Endothelial cell of umbilical vein (primary cell): Measurements from ENCODE around the gene COL23A1. TPM values are rescaled to one million over a fixed set of nuclear protein-coding genes. Genes with fewer than 3 reads are reported as not detected.

Experiments used
- BruUV-seq: library from RNA; stranded (reverse); fragments of 400-500 nt; replicated peaks from 2 replicates; lab custom pipeline; 2021; lab: Mats Ljungman, UMichigan
- CTCF ChIA-PET: fragments of 300-600, 350-600 bp; sonication (Branson Sonifier 250); formaldehyde crosslinking; loops from one replicate; lab custom pipeline; 2021; ENCODE audit warnings: antibody characterized with exemption, inconsistent platforms; lab: Charles Lee
- POLR2A ChIA-PET: fragments of 300-600, 350-600 bp; sonication (Branson Sonifier 250); formaldehyde crosslinking; loops from one replicate; lab custom pipeline; 2021; ENCODE audit warnings: antibody characterized with exemption, inconsistent platforms; lab: Charles Lee
- DNase-seq: peaks from one replicate; pipeline ENCODE4 v3.0.0-alpha.2; 2011; ENCODE audit warnings: low read depth, low spot score
- FAIRE-seq: peaks from 2 replicates; lab custom pipeline; 2011; peaks lifted over from hg19 to GRCh38; lab: Jason Lieb, UNC
- H2AFZ ChIP-seq: 2 replicates; pipeline ENCODE4 v1.6.0; 2012; ENCODE audit warnings: low read depth, low read length, control low read depth, inconsistent platforms
- H3K27ac ChIP-seq: 2 replicates; pipeline ENCODE4 v1.5.1; 2011; ENCODE audit warnings: low read depth, mild to moderate bottlenecking, control low read depth, low read length, moderate library complexity; ENCODE audit not compliant: insufficient read depth
- H3K27me3 ChIP-seq, 2 experiments: 2 replicates each; pipeline versions ENCODE4 v1.6.0 to v1.6.1; 2011; ENCODE audit warnings: low read length in 2 of 2, mixed read lengths in 1 of 2; ENCODE audit not compliant: control insufficient read depth in 2 of 2, insufficient read depth in 2 of 2
- H3K36me3 ChIP-seq, 2 experiments: 2 replicates in 1 of 2; 3 replicates in 1 of 2; pipeline ENCODE4 v1.5.1; 2011; ENCODE audit warnings: low read length in 2 of 2, mild to moderate bottlenecking in 1 of 2, moderate library complexity in 1 of 2; ENCODE audit not compliant: control insufficient read depth in 2 of 2, insufficient read depth in 2 of 2; ENCODE audit errors: extremely low read depth in 1 of 2
- H3K4me1 ChIP-seq: 3 replicates; pipeline ENCODE4 v1.5.1; 2011; ENCODE audit warnings: mild to moderate bottlenecking, low read length; ENCODE audit not compliant: control insufficient read depth, insufficient read depth; ENCODE audit errors: extremely low read depth
- H3K4me2 ChIP-seq: 2 replicates; pipeline ENCODE4 v1.6.1; 2011; ENCODE audit warnings: low read length, control low read depth, mixed read lengths; ENCODE audit not compliant: insufficient read depth
- H3K4me3 ChIP-seq, 3 experiments: fragments of 200-600 bp in 1 of 3; sonication (generic), shearing (Covaris generic) in 1 of 3; replicated peaks in 1 of 3; 2 replicates each; pipeline ENCODE4 v1.5.1; 2011 to 2016; ENCODE audit warnings: control low read depth in 3 of 3, low read length in 3 of 3, mild to moderate bottlenecking in 2 of 3, inconsistent platforms in 1 of 3, low read depth in 1 of 3, moderate library complexity in 1 of 3; ENCODE audit not compliant: insufficient read depth in 1 of 3
- H3K79me2 ChIP-seq: 2 replicates; pipeline ENCODE4 v1.6.0; 2012; ENCODE audit warnings: low read length, inconsistent platforms; ENCODE audit not compliant: control insufficient read depth, insufficient read depth
- H3K9ac ChIP-seq: replicated peaks from 2 replicates; pipeline ENCODE3; 2011; ENCODE audit warnings: low read length, control low read depth; ENCODE audit not compliant: insufficient read depth; ENCODE audit errors: extremely low read depth
- H3K9me1 ChIP-seq: replicated peaks from 3 replicates; pipeline ENCODE4 v1.6.0; 2011; ENCODE audit warnings: mild to moderate bottlenecking, low read length; ENCODE audit not compliant: control insufficient read depth, insufficient read depth; ENCODE audit errors: extremely low read depth
- H3K9me3 ChIP-seq: replicated peaks from 2 replicates; pipeline ENCODE4 v1.5.1; 2012; ENCODE audit warnings: low read length, inconsistent platforms; ENCODE audit not compliant: control insufficient read depth, insufficient read depth
- H4K20me1 ChIP-seq: replicated peaks from 2 replicates; pipeline ENCODE3; 2011; ENCODE audit warnings: mild to moderate bottlenecking, low read length; ENCODE audit not compliant: control insufficient read depth, insufficient read depth; ENCODE audit errors: extremely low read depth
- EZH2 ChIP-seq: IDR thresholded peaks from 2 replicates; pipeline ENCODE4 v1.6.1; 2012; ENCODE audit warnings: borderline replicate concordance, low read depth, mild to moderate bottlenecking, moderate library complexity, low read length, inconsistent platforms; ENCODE audit not compliant: severe bottlenecking
- FOS ChIP-seq: IDR thresholded peaks from 2 replicates; pipeline ENCODE4 v1.6.1; 2011; ENCODE audit warnings: mild to moderate bottlenecking, low read length, moderate library complexity, borderline replicate concordance; ENCODE audit not compliant: insufficient read depth
- GATA2 ChIP-seq: IDR thresholded peaks from 2 replicates; pipeline ENCODE4 v1.7.0; 2011; ENCODE audit warnings: low read depth, mild to moderate bottlenecking, moderate library complexity, mixed read lengths, low read length; ENCODE audit not compliant: insufficient read length, insufficient read depth
- JUN ChIP-seq: IDR thresholded peaks from 2 replicates; pipeline ENCODE4 v1.6.1; 2011; ENCODE audit warnings: borderline replicate concordance, low read depth; ENCODE audit not compliant: insufficient read length, insufficient read depth
- MYC ChIP-seq: IDR thresholded peaks from one replicate; pipeline ENCODE4 v1.6.1; 2011; ENCODE audit warnings: mild to moderate bottlenecking, low read depth, low read length
- POLR2A ChIP-seq: IDR thresholded peaks from 2 replicates; pipeline ENCODE4 v1.6.1; 2012; ENCODE audit warnings: low read depth, mild to moderate bottlenecking, control low read depth, low read length
- POLR2AphosphoS5 ChIP-seq: IDR thresholded peaks from 2 replicates; pipeline ENCODE4 v1.6.1; 2012; ENCODE audit warnings: low read depth, mild to moderate bottlenecking, control low read depth, low read length, moderate library complexity; ENCODE audit not compliant: insufficient read depth
- dilution Hi-C: fragments of 300-500 bp; cut with MboI; formaldehyde crosslinking; loops from one replicate; pipeline ENCODE4 v1.15.0; 2019; ENCODE audit warnings: low sequenced_read_pairs; ENCODE audit not compliant: extremely low pct_ligation_motif_present
- intact Hi-C: fragments of 100-400 bp; cut with micrococcal nuclease; formaldehyde crosslinking; loops from one replicate; pipeline ENCODE4 v1.10.0; 2022
- polyA plus RNA-seq, 4 experiments: library from polyadenylated mRNA; depleted of rRNA in 3 of 4; stranded (reverse) in 3 of 4; unstranded in 1 of 4; fragments of >200 nt; gene quantifications; 2 replicates each; pipeline versions ENCODE4 v1.2.1 to v1.2.3, GENCODE V29; 2011 to 2012; ENCODE audit warnings: missing spikeins in 1 of 4
- total RNA-seq: library from RNA; stranded (reverse); gene quantifications from 2 replicates; pipeline ENCODE4 v1.2.3, GENCODE V29; 2021
- TF ChIP-seq, protein P1 (sequence below): IDR thresholded peaks from 2 replicates; pipeline ENCODE4 v1.6.1; 2011; ENCODE audit not compliant: insufficient read depth, insufficient read length
- TF ChIP-seq, protein P2 (sequence below), 2 donors: IDR thresholded peaks; 1 replicate in 1 of 2; 2 replicates in 1 of 2; pipeline ENCODE4 v1.5.1; 2011; ENCODE audit warnings: low read length in 2 of 2, mild to moderate bottlenecking in 2 of 2, moderate library complexity in 2 of 2, control low read depth in 1 of 2, inconsistent platforms in 1 of 2, low read depth in 1 of 2; ENCODE audit not compliant: insufficient read depth in 1 of 2; ENCODE audit errors: extremely low read depth in 1 of 2

COL23A1 gene
- total and polyA plus RNA-seq, 2 donors (not counting 3 experiments of a cell fraction or from before 2014, with no cell fraction given) = not detected

DNA sequence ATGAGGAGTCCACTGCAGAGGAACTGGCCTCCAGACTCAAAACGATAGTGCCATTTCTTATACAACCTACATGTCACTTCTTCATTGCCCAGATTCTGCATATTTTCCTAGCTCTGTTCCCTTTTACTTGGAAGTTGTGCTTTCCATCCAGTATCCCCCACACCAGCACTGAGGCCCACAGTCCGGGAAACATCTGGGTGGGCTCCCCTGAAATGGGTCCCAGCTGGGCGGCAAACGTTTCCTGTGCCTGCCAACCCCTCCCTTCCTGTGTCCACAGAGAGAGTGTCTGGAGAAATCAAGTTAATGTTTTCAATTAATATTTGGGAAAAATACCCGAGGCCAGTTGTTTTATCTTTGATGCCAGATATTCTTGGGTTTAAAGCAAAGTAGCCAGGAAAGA, 111.8 kb downstream of the COL23A1 start:
- dilution Hi-C loops (no loop called here), intact Hi-C loops (no loop called here)
- ChIA-PET POLR2A (no interaction called here), CTCF (no interaction called here)
- no peaks in the 10 kb centered on the region for H4K20me1 ChIP-seq
- TF ChIP-seq EZH2 = no peak
- TF ChIP-seq JUN = no peak
- no peak for TF ChIP-seq MYC
- TF ChIP-seq, protein P1, sequence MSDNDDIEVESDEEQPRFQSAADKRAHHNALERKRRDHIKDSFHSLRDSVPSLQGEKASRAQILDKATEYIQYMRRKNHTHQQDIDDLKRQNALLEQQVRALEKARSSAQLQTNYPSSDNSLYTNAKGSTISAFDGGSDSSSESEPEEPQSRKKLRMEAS = no peak
- TF ChIP-seq POLR2A = no peak
- TF ChIP-seq GATA2 = no peak
- TF ChIP-seq POLR2AphosphoS5 = no peak
- TF ChIP-seq, protein P2, sequence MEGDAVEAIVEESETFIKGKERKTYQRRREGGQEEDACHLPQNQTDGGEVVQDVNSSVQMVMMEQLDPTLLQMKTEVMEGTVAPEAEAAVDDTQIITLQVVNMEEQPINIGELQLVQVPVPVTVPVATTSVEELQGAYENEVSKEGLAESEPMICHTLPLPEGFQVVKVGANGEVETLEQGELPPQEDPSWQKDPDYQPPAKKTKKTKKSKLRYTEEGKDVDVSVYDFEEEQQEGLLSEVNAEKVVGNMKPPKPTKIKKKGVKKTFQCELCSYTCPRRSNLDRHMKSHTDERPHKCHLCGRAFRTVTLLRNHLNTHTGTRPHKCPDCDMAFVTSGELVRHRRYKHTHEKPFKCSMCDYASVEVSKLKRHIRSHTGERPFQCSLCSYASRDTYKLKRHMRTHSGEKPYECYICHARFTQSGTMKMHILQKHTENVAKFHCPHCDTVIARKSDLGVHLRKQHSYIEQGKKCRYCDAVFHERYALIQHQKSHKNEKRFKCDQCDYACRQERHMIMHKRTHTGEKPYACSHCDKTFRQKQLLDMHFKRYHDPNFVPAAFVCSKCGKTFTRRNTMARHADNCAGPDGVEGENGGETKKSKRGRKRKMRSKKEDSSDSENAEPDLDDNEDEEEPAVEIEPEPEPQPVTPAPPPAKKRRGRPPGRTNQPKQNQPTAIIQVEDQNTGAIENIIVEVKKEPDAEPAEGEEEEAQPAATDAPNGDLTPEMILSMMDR (IDR thresholded peaks at IDR 0.05; ENCODE audit: extremely low read depth in 1 of 2, insufficient read depth in 1 of 2, low read depth in 1 of 2, low read length in 2 of 2) = no peak
- TF ChIP-seq FOS = no peak
- no peaks in the 10 kb centered on the region for H3K27me3 ChIP-seq
- H3K36me3 ChIP-seq = no peaks in the 10 kb centered on the region
- no peak overlapping the region for H3K4me2 ChIP-seq
- DNase-seq (no peak), FAIRE-seq (no peak)
- H3K9me1 ChIP-seq = no peaks in the 10 kb centered on the region
- H3K79me2 ChIP-seq = no peaks in the 10 kb centered on the region
- H3K9me3 ChIP-seq = no peaks in the 10 kb centered on the region
- no peak overlapping the region for H3K4me3 ChIP-seq
- H3K27ac ChIP-seq = no peak overlapping the region
- no peaks in the 10 kb centered on the region for H3K4me1 ChIP-seq
- H2AFZ ChIP-seq = no peak overlapping the region
- no TSS peak for BruUV-seq
- H3K9ac ChIP-seq = no peak overlapping the region
